ENCODE measurements around the gene TAOK1. TPM values are rescaled to one million over a fixed set of nuclear protein-coding genes. Genes with fewer than 3 reads are reported as not detected.

The TAOK1 gene
- total and polyA plus RNA-seq, 12 donors = 6.4 to 66.3 (median 46.6) TPM

DNA sequence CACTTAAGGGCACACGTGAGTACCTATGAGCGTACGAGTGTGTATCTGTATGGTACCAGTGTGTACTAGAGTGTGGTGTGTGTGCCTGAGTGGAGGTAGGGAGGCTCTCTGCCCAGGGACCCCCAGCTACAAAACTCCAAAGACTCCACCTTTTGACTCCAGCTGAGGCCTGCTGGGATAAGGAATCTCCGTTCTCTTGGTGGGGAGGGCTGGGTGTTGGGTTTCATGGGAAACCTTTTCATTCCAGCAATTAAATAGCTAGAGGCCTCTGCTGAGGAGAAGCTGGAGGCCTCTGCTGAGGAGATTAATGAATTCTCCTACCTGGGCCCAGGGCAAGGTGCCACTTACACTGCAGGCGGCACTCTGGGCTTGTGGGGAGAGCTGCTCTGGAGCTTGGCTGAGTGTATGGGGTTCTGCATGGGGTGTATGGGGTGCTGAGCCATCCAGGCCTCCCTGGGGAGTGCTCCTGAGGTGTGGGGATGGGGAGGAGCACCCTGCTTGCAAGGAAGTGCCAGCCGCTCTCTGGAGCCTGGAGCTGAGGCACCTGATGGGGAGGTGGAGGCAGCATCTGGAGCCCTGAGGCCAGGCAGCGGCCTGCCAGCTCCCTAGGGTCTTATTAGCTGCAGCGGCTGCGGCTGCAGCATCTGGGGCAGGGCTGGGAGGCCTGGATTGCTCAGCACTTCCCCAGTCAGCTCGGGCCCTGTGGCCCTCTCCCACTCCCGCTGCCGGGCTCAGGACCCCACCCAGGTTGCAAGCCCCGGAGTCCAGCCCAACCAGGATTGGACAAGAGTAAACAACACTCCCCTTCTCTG is 207.4 kb downstream of the TAOK1 start:
- H3K9me3 ChIP-seq (replicated peaks in 1 of 3) = no peaks in the 10 kb centered on the region
- no peak overlapping the region for H3K4me3 ChIP-seq

More for the DNA sequence above, 207.4 kb downstream of the TAOK1 start:
- peak in 1 of 7 donors; percentile 12 for DNase-seq
- intact Hi-C loops (cut with DNase I) = no loop called here
- H3K27ac ChIP-seq = no peak overlapping the region
- 72 to 77% (median 74%) methylated on average over 5 to 13 of the region's 13 CpGs for WGBS, 4 donors
- peaks cover 9 to 11% of the 10 kb centered on the region in 2 donors for H3K4me1 ChIP-seq (replicated peaks in 1 of 2)
- TF ChIP-seq POLR2A (IDR thresholded peaks at IDR 0.05) = no peak
- TF ChIP-seq CTCF (IDR thresholded peaks at IDR 0.05) = no peak
- no peaks in the 10 kb centered on the region for H3K36me3 ChIP-seq (replicated peaks in 1 of 2)
- no peaks in the 10 kb centered on the region for H3K27me3 ChIP-seq

Small RNAs within 50 kb of the gene (small RNA-seq; reads per million reads assigned to genes)
- gene RNU4-34P = 0 reads per million in 2 donors
- 0 reads per million in 2 donors for gene RNU6-1034P
- 0 reads per million in 2 donors for gene RNU6-711P

Other genes starting within 250 kb of the TAOK1 start
- gene MYO18A, start 210.0 kb upstream of the TAOK1 start, total RNA-seq = 10 to 100 TPM; 19.6 to 59.0 (median 39.1) TPM
- 10 to 100 TPM; 24.7 to 95.6 (median 42.3) TPM for gene MYO18A, start 210.0 kb upstream of the TAOK1 start, polyA plus RNA-seq
- gene CRYBA1, start 143.5 kb upstream of the TAOK1 start, total RNA-seq = not detected
- gene CRYBA1, start 143.5 kb upstream of the TAOK1 start, polyA plus RNA-seq = not detected
- 10 to 100 TPM; 22.2 to 84.5 (median 46.9) TPM for gene NUFIP2, start 96.2 kb upstream of the TAOK1 start, total RNA-seq
- 10 to 100 TPM in 2 of 3 donors, 1 to 10 TPM in 1; 5.8 to 54.1 (median 12.5) TPM for gene NUFIP2, start 96.2 kb upstream of the TAOK1 start, polyA plus RNA-seq
- 10 to 100 TPM in 1 of 9 donors, 1 to 10 TPM in 8; 4.7 to 11.1 (median 7.0) TPM for gene ABHD15, start 176.7 kb downstream of the TAOK1 start, total RNA-seq
- 1 to 10 TPM; 2.9 to 4.1 (median 3.0) TPM for gene ABHD15, start 176.7 kb downstream of the TAOK1 start, polyA plus RNA-seq
- 10 to 100 TPM; 22.0 to 70.5 (median 37.0) TPM for gene TP53I13, start 178.3 kb downstream of the TAOK1 start, total RNA-seq
- gene TP53I13, start 178.3 kb downstream of the TAOK1 start, polyA plus RNA-seq = 100 to 1,000 TPM in 2 of 3 donors, 1 to 10 TPM in 1; 4.2 to 163 (median 135) TPM
- gene GIT1, start 199.3 kb downstream of the TAOK1 start, total RNA-seq = 10 to 100 TPM; 16.2 to 36.6 (median 31.4) TPM
- 10 to 100 TPM; 13.7 to 51.6 (median 33.4) TPM for gene GIT1, start 199.3 kb downstream of the TAOK1 start, polyA plus RNA-seq
- gene ANKRD13B, start 202.8 kb downstream of the TAOK1 start, total RNA-seq = 10 to 100 TPM in 1 of 9 donors, 1 to 10 TPM in 8; 2.5 to 11.7 (median 4.6) TPM
- gene ANKRD13B, start 202.8 kb downstream of the TAOK1 start, polyA plus RNA-seq = 10 to 100 TPM in 1 of 3 donors, 1 to 10 TPM in 2; 1.0 to 23.8 (median 7.2) TPM
- 10 to 100 TPM in 1 of 9 donors, 1 to 10 TPM in 8; 1.1 to 14.8 (median 5.5) TPM for gene CORO6, start 232.5 kb downstream of the TAOK1 start, total RNA-seq
- gene CORO6, start 232.5 kb downstream of the TAOK1 start, polyA plus RNA-seq = 10 to 100 TPM in 2 of 3 donors, under 1 TPM in 1; 0.44 to 34.0 (median 25.5) TPM

Measured in adrenal gland (tissue), 12 donors.